Measurements from ENCODE around the gene RPS6KA2.

DNA sequence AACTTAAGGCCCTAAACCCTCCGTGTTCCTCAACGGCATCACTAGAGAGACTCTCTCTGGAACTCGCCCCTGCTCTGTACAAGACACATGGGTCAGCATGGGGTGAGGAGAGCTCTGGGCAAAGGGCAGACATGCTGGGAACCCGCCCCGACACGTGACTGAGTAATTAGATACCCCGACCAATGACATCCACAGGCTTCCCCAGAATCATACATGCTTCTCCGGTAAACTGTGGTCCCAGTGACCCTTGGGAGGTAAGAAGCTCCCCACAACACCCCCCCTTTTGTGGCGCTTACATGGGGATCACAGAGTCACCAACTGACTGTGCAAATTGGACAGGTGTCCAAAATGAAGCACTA, 31.7 kb upstream of the RPS6KA2 start:
- TF ChIP-seq, protein P1, sequence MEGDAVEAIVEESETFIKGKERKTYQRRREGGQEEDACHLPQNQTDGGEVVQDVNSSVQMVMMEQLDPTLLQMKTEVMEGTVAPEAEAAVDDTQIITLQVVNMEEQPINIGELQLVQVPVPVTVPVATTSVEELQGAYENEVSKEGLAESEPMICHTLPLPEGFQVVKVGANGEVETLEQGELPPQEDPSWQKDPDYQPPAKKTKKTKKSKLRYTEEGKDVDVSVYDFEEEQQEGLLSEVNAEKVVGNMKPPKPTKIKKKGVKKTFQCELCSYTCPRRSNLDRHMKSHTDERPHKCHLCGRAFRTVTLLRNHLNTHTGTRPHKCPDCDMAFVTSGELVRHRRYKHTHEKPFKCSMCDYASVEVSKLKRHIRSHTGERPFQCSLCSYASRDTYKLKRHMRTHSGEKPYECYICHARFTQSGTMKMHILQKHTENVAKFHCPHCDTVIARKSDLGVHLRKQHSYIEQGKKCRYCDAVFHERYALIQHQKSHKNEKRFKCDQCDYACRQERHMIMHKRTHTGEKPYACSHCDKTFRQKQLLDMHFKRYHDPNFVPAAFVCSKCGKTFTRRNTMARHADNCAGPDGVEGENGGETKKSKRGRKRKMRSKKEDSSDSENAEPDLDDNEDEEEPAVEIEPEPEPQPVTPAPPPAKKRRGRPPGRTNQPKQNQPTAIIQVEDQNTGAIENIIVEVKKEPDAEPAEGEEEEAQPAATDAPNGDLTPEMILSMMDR (IDR thresholded peaks at IDR 0.05), result no peak
- no peak for TF ChIP-seq POLR2A (IDR thresholded peaks at IDR 0.05)
